K562 (cell line): Measurements from ENCODE around the gene CPM. TPM values are rescaled to one million over a fixed set of nuclear protein-coding genes. Genes with fewer than 3 reads are reported as not detected.

Source experiments
- ATAC-seq: fragments of 200-7000 bp; cut with Tn5 transposase; 3 replicates; pipeline ENCODE4 v1.9.1; 2020; ENCODE audit warnings: moderate library complexity
- BruUV-seq: library from RNA; stranded (reverse); fragments of 400-500 nt; replicated peaks from 2 replicates; lab custom pipeline; 2021; lab: Mats Ljungman, UMichigan
- CTCF ChIA-PET: fragments of 300-600 bp; formaldehyde crosslinking; extraction: SDS; loops from one replicate; lab custom pipeline; 2021; ENCODE audit warnings: low intra/inter-chr PET ratio; lab: Yijun Ruan, JAX
- POLR2A ChIA-PET: fragments of 300-600, 350-650 bp; sonication (Branson Sonifier 250); formaldehyde crosslinking; extraction: SDS; loops from one replicate; lab custom pipeline; 2021; ENCODE audit warnings: antibody characterized with exemption, inconsistent platforms; lab: Yijun Ruan, JAX
- DNase-seq, 4 experiments: peaks; one replicate each; pipeline versions ENCODE4 v3.0.0 to v3.0.0-alpha.2; 2011 to 2018; ENCODE audit warnings: low spot score in 3 of 4, mixed read lengths in 3 of 4; ENCODE audit errors: extremely low read depth in 1 of 4
- FAIRE-seq: peaks from 2 replicates; lab custom pipeline; 2011; peaks lifted over from hg19 to GRCh38; lab: Jason Lieb, UNC
- H2AFZ ChIP-seq: 2 replicates; pipeline ENCODE4 v1.6.0; 2011; ENCODE audit warnings: low read depth, low read length, control low read depth, inconsistent platforms
- H3K27ac ChIP-seq: fragments of 200-600 bp; 3 replicates; pipeline ENCODE4 v1.8.0; 2011; ENCODE audit warnings: low read depth, mild to moderate bottlenecking, control low read depth, inconsistent platforms, low read length, moderate library complexity, mixed read lengths; ENCODE audit errors: extremely low read depth
- H3K27me3 ChIP-seq, 2 experiments: fragments of 300-600 bp in 1 of 2; 2 replicates in 1 of 2; 3 replicates in 1 of 2; pipeline versions ENCODE4 v1.6.0 to v1.8.0; 2011; ENCODE audit warnings: inconsistent platforms in 2 of 2, low read length in 2 of 2, mild to moderate bottlenecking in 1 of 2, mixed read lengths in 1 of 2, moderate library complexity in 1 of 2; ENCODE audit not compliant: control insufficient read depth in 2 of 2, insufficient read depth in 2 of 2
- H3K36me3 ChIP-seq: fragments of 300-600 bp; 3 replicates; pipeline ENCODE4 v1.8.0; 2011; ENCODE audit warnings: mild to moderate bottlenecking, low read length, inconsistent platforms; ENCODE audit not compliant: control insufficient read depth, insufficient read depth
- H3K4me1 ChIP-seq, 2 experiments: fragments of 200-600 bp in 1 of 2; replicated peaks in 1 of 2; 2 replicates in 1 of 2; 3 replicates in 1 of 2; pipeline versions ENCODE4 v1.5.1 to v1.8.0; 2011; ENCODE audit warnings: inconsistent platforms in 2 of 2, low read length in 2 of 2, mild to moderate bottlenecking in 1 of 2, mixed read lengths in 1 of 2, moderate library complexity in 1 of 2; ENCODE audit not compliant: control insufficient read depth in 2 of 2, insufficient read depth in 2 of 2
- H3K4me2 ChIP-seq: 2 replicates; pipeline ENCODE4 v1.6.1; 2011; ENCODE audit warnings: low read length, control low read depth, inconsistent platforms, mixed read lengths; ENCODE audit not compliant: insufficient read depth
- H3K4me3 ChIP-seq: fragments of 200-600 bp; sonication (generic), shearing (Covaris generic); 2 replicates; pipeline ENCODE4 v1.5.1; 2016; ENCODE audit warnings: control low read depth, inconsistent platforms
- H3K79me2 ChIP-seq: fragments of 200-600 bp; 3 replicates; pipeline ENCODE4 v1.8.0; 2011; ENCODE audit warnings: low read length, inconsistent platforms; ENCODE audit not compliant: control insufficient read depth, insufficient read depth
- H3K9ac ChIP-seq, 2 experiments: 2 replicates each; pipeline versions ENCODE4 v1.6.0 to v1.6.1; 2011; ENCODE audit warnings: low read depth in 2 of 2, low read length in 2 of 2, control low read depth in 1 of 2, inconsistent platforms in 1 of 2, mild to moderate bottlenecking in 1 of 2, mixed read lengths in 1 of 2; ENCODE audit not compliant: insufficient read depth in 1 of 2
- H3K9me1 ChIP-seq: one replicate; pipeline ENCODE4 v1.6.0; 2011; ENCODE audit warnings: inconsistent platforms, mild to moderate bottlenecking, low read length, moderate library complexity; ENCODE audit not compliant: control insufficient read depth, insufficient read depth
- H3K9me3 ChIP-seq: replicated peaks from 2 replicates; pipeline ENCODE4 v1.5.1; 2011; ENCODE audit warnings: low read depth, low read length, inconsistent platforms; ENCODE audit not compliant: control insufficient read depth, insufficient read depth
- H4K20me1 ChIP-seq: replicated peaks from 2 replicates; pipeline ENCODE4 v1.6.1; 2011; ENCODE audit warnings: low read length, inconsistent platforms, mixed read lengths; ENCODE audit not compliant: control insufficient read depth, insufficient read depth
- GABPB2 ChIP-seq: fragments of 250-450 bp; sonication (Bioruptor Pico); conservative IDR thresholded peaks from 2 replicates; pipeline ENCODE4 v1.5.1; 2021; ENCODE audit warnings: mild to moderate bottlenecking
- POLR2G ChIP-seq: fragments of 200-400 bp; formaldehyde crosslinking; IDR thresholded peaks from 2 replicates; pipeline ENCODE4 v1.6.1; 2017; ENCODE audit warnings: low read depth, mild to moderate bottlenecking, antibody characterized with exemption, low read length, moderate library complexity
- WGBS: fragments of 100-300 bp; shearing (Covaris generic); methylation state at CpG from one replicate; pipeline ENCODE4 v1.1.6; 2016; ENCODE audit warnings: low coverage, mixed read lengths; ENCODE audit not compliant: insufficient coverage; ENCODE audit errors: missing lambda C conversion rate; 5-methylcytosine and 5-hydroxymethylcytosine counted together
- in situ Hi-C: fragments of 300-500 bp; cut with MboI; formaldehyde crosslinking; loops from 4 replicates; pipeline ENCODE4 v1.15.0; 2018; ENCODE audit warnings: inconsistent platforms, mixed read lengths
- intact Hi-C: fragments of 100-400 bp; cut with micrococcal nuclease; formaldehyde crosslinking; loops from 2 replicates; pipeline ENCODE4 v1.14.2; 2022
- polyA plus RNA-seq, 8 experiments: library from polyadenylated mRNA; depleted of rRNA in 4 of 8; stranded (reverse) in 5 of 8; unstranded in 3 of 8; fragments of >200 nt; fragmentation: Nextera tagmentation in 2 of 8; fragmentation: Illumina TruSeq in 1 of 8; extraction: Ambion mirVana in 2 of 8; extraction: Trizol in 1 of 8; gene quantifications; 2 replicates each; pipeline versions ENCODE4 v1.2.1 to v1.2.3, GENCODE V29; 2011 to 2014; ENCODE audit warnings: inconsistent platforms in 1 of 8, missing spikeins in 1 of 8
- total RNA-seq, 7 experiments: library from RNA; depleted of rRNA in 6 of 7; stranded (reverse); fragments of >200 nt in 6 of 7; fragmentation: Illumina TruSeq in 2 of 7; extraction: Trizol in 2 of 7; gene quantifications; 2 replicates each; pipeline versions ENCODE4 v1.2.1 to v1.2.3, GENCODE V29; 2011 to 2021; ENCODE audit warnings: low replicate concordance in 1 of 7
- TF ChIP-seq, protein P1 (sequence below), 2 experiments: fragments of 450-650 bp in 1 of 2; sonication (generic) in 1 of 2; formaldehyde crosslinking in 1 of 2; IDR thresholded peaks; 2 replicates each; pipeline versions ENCODE4 v1.7.1 to v1.9.0; 2016 to 2022; ENCODE audit warnings: inconsistent platforms in 1 of 2, mild to moderate bottlenecking in 1 of 2, missing genetic modification reagents in 1 of 2

Gene CPM
- total and polyA plus RNA-seq, 9 of the 15 experiments (the other 6 are each of a cell fraction or from before 2014, with no cell fraction given), result 0.31 TPM; not detected in 8

DNA sequence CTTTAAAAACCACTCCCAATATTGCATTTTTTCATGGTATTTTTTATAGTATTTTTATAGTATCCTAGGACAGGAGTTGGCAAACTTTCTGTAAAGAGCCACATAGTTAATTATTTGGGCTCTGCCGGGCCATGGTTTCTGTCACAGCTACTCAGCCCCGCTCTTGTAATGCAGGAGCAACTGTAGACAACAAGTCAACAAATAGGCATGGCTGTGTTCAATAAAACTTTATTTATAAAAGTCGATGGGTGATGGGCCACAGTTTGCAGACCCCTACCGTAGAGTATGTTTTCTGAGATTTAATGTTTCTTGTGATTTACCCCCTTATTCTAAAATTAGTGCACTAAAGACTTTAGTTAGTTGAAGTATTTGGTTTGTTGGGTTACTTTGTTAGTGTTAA, 99.5 kb downstream of the CPM start:
- CTCF ChIA-PET, result no interaction called here

More for the DNA sequence above, 99.5 kb downstream of the CPM start:
- no peak for DNase-seq
- no peak overlapping the region for H3K9ac ChIP-seq
- intact Hi-C loops, result no loop called here
- H3K4me1 ChIP-seq, result no peaks in the 10 kb centered on the region
- no peaks in the 10 kb centered on the region; the same call in 1 of the 2 replicates for H4K20me1 ChIP-seq
- H3K36me3 ChIP-seq, result peaks cover 92% of the 10 kb centered on the region
- H2AFZ ChIP-seq, result no peak overlapping the region
- POLR2A ChIA-PET, result interaction anchor here (0.6 to 1.3 kb wide), 4 partner anchors 10 to 426 kb away, joined by 3 read pairs; partner anchors contain the start of gene SLC35E3
- in situ Hi-C loops, result no loop called here
- H3K4me2 ChIP-seq, result no peak overlapping the region
- WGBS, result 95% methylated on average over 4 of the region's 4 CpGs
- peaks cover 8% of the 10 kb centered on the region; the same call in 1 of the 3 replicates for H3K79me2 ChIP-seq
- H3K9me3 ChIP-seq, result no peaks in the 10 kb centered on the region
- H3K27ac ChIP-seq, result no peak overlapping the region
- TF ChIP-seq, protein P1, sequence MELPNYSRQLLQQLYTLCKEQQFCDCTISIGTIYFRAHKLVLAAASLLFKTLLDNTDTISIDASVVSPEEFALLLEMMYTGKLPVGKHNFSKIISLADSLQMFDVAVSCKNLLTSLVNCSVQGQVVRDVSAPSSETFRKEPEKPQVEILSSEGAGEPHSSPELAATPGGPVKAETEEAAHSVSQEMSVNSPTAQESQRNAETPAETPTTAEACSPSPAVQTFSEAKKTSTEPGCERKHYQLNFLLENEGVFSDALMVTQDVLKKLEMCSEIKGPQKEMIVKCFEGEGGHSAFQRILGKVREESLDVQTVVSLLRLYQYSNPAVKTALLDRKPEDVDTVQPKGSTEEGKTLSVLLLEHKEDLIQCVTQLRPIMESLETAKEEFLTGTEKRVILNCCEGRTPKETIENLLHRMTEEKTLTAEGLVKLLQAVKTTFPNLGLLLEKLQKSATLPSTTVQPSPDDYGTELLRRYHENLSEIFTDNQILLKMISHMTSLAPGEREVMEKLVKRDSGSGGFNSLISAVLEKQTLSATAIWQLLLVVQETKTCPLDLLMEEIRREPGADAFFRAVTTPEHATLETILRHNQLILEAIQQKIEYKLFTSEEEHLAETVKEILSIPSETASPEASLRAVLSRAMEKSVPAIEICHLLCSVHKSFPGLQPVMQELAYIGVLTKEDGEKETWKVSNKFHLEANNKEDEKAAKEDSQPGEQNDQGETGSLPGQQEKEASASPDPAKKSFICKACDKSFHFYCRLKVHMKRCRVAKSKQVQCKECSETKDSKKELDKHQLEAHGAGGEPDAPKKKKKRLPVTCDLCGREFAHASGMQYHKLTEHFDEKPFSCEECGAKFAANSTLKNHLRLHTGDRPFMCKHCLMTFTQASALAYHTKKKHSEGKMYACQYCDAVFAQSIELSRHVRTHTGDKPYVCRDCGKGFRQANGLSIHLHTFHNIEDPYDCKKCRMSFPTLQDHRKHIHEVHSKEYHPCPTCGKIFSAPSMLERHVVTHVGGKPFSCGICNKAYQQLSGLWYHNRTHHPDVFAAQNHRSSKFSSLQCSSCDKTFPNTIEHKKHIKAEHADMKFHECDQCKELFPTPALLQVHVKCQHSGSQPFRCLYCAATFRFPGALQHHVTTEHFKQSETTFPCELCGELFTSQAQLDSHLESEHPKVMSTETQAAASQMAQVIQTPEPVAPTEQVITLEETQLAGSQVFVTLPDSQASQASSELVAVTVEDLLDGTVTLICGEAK (IDR thresholded peaks at IDR 0.05), result peak; percentile 88
- TF ChIP-seq, protein P1 (CRISPR knock-in tag; IDR thresholded peaks at IDR 0.05), result peak; percentile 85
- TF ChIP-seq GABPB2 (no peak), POLR2G (0 out of 2 replicates have a peak, but pooled peaks have one; percentile 15)
- TF ChIP-seq, all 486 proteins: peak for 2
- BruUV-seq, result no TSS peak
- Histone ChIP-seq H3K4me3 (no peak overlapping the region), H3K9me1 (no peaks in the 10 kb centered on the region), H3K27me3 (no peaks in the 10 kb centered on the region)
- FAIRE-seq, result no peak
- ATAC-seq, result no peak
